Ramos (cell line): ENCODE results near the gene KLHL40.

Source experiments
- in situ Hi-C: fragments of 300-500 bp; cut with MboI; formaldehyde crosslinking; loops from one replicate; pipeline ENCODE4 v1.14.3; 2022; ENCODE audit warnings: low sequenced_read_pairs; ENCODE audit not compliant: unreplicated experiment

KLHL40 gene

GRCh38 chr3:42667523-42668412, 17.6 kb upstream of the KLHL40 start:
- in situ Hi-C loops: no loop called here

GRCh38 chr3:42668413-42668760, 16.9 kb upstream of the KLHL40 start:
- in situ Hi-C loops: no loop called here

DNA sequence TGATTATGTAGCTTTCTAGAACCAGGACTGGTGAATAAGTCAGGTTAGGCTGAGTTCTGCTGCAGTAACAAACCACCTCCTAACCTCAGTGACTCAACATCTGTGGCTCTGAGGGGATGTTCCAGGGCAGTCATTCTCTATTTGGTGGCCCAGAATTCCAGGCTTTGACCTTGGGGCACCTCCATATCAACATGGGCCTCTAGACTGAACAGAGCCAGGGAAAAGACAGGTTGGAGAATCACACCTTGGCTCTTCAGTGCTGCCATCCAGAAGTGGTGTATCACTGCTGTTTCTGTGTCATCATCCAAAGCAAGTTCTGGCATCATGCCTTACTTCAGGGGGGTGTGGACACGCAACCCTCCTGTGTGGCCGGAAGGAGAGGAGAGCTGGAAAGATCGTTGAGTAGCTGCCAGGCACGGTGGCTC, 16.5 kb upstream of the KLHL40 start:
- in situ Hi-C loops: no loop called here

GRCh38 chr3:42670051-42670576, 15.2 kb upstream of the KLHL40 start:
- in situ Hi-C loops: no loop called here

GRCh38 chr3:42670670-42671069, 14.7 kb upstream of the KLHL40 start:
- in situ Hi-C loops: no loop called here

DNA sequence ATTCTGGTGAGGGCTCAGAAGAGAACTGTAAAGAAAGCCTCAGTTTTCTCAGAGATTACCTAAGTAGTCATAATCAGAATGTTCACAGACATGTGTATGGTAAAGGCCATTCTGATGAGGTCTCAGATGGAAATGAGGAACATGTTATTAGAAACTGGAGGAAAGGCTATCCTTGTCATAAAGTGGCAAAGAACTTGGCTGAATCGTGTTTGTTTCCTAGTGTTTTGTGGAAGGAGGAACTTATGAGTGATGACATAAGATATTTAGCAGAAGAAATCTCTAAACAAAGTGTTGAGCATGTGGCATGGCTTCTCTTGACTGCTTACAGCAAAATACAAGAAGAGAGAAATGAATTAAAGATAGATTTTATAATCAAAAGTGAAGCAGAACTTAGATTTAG, 12.8 kb upstream of the KLHL40 start:
- in situ Hi-C loops: no loop called here

GRCh38 chr3:42673082-42673481, 12.3 kb upstream of the KLHL40 start:
- in situ Hi-C loops: no loop called here

- in situ Hi-C loops: no loop called here
Measured at GRCh38 chr3:42674146-42674545, 11.2 kb upstream of the KLHL40 start.

DNA sequence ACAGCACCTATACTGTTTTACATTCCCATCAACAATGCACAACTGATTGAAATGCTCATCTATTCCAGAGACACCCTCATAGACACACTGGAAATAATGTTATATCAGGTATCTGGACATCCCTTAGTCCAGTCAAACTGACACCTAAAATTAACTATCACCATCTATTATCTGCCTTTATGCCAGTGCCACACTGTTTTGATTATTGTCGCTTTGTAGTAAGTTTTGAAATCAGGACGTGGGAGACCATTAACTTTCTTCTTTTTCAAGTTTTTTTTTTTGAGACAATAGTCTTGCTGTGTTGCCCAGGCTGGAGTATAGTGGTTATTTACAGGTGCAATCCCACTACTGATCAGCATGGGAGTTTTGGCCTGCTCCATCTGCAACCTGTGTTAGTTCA, 9.4 kb upstream of the KLHL40 start:
- in situ Hi-C loops: no loop called here

DNA sequence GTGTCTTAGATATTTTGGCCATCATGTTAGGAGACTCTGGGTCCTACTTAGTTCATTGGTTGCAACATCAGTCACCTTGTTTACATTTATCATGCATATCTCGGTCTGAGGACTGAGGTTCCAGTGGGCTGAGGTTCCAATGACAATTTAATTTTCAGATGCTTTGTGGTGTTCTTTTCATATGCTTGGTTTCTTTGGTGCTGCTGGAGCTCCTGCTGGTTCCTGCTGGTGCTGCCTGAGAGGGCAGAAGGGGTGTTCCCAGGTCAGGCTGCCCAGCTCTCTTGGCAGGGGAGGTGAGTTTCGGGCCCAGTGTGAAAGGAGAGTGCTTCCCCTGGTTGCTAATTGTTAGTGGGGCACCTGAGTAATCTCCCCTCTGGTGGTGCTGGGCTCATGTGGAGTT, 6.9 kb upstream of the KLHL40 start:
- in situ Hi-C loops: no loop called here

GRCh38 chr3:42680271-42680670, 5.1 kb upstream of the KLHL40 start:
- in situ Hi-C loops: no loop called here

GRCh38 chr3:42680806-42681205, 4.5 kb upstream of the KLHL40 start:
- in situ Hi-C loops: no loop called here

DNA sequence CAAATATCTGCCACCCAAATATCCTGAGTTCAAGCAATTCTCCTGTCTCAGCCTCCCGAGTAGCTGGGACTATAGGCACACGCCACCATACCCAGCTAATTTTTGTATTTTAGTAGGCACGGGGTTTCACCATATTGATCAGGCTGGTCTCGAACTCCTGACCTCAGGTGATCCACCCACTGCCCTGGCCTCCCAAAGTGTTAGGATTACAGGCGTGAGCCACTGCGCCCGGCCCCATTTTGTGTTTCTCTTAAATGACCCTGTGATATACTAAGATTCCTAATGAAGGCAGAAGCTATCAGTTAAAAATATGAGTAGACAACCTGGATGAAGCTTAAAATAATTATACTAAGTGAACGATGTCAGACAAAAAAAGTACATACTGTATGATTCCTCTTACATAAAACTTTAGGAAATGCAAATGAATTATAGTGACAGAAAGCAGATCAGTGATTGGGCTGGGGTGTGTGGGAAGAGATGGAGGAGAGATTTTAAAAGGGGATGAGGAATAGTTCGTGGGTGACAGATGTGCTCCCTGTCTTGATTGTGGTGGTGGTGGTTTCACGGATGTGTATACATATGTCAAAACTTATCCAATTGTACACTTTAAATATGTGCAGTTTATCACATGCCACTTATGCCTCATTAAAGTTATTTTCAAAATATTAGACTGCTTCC, 3.8 kb upstream of the KLHL40 start:
- in situ Hi-C loops: no loop called here

DNA sequence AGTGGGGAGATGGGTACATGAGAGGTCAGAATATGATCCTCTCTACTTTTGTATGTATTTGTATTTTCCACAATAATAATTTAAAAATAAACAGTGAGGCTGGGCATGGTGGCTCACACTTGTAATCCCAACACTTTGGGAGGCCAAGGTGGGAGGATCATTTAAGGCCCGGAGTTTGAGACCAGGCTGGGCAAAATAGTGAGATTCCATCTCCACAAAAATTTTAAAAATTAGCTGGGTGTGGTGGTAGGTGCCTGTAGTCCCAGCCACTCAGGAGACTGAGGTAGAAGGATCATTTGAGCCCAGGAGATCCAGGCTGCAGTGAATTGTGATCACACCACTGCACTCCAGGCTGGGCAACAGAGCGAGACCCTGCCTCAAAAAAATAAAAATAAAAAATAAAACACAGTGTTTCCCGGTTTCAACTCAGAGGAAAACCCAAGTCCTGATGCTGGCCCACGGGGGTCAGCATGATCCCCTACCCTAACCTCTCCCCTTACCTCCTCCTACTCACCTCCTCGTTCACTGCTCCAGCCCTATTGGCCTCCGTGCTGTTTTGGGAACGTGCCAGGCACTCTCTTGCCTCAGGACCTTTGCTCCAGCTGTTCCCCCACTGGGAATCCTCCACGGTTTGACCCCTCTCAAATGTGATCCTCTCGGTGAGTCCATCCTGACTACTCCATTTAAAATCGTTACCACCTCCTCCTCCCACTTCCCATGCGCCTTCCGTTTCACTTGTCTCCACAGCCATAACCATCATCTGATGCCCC, 2.9 kb upstream of the KLHL40 start:
- in situ Hi-C loops: no loop called here

DNA sequence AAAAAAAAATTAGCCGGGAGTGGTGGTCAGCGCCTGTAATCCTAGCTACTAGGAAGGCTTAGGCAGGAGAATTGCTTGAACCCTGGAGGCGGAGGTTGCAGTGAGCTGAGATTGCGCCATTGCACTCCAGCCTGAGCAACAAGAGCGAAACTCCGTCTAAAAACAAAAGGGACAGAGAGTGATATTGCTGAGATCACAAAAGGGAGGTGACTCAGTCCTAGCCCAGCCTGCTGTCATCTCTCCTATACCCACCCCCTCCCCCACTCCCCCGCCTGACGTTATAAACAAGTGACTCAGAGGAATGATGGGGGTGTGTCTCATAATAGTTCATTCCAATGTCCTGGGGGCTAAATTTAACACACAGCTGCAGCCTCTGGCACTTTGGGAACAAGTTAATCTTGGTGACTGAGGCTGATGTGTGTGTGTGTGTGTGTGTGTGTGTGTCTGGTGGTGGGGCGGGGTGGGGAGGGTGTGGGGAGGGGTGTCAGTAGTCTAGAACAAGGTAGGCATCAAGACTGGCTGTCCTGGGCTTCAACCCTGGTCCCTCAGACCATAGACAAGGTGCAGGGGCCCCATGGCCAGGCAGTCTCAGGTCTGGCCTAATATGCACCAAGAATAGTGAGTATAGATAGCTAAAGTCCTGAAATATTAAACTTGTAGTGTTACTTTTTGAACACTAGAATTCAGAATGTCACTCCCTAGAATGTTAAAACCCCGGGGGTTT, 1.3 kb upstream of the KLHL40 start:
- in situ Hi-C loops: no loop called here

DNA sequence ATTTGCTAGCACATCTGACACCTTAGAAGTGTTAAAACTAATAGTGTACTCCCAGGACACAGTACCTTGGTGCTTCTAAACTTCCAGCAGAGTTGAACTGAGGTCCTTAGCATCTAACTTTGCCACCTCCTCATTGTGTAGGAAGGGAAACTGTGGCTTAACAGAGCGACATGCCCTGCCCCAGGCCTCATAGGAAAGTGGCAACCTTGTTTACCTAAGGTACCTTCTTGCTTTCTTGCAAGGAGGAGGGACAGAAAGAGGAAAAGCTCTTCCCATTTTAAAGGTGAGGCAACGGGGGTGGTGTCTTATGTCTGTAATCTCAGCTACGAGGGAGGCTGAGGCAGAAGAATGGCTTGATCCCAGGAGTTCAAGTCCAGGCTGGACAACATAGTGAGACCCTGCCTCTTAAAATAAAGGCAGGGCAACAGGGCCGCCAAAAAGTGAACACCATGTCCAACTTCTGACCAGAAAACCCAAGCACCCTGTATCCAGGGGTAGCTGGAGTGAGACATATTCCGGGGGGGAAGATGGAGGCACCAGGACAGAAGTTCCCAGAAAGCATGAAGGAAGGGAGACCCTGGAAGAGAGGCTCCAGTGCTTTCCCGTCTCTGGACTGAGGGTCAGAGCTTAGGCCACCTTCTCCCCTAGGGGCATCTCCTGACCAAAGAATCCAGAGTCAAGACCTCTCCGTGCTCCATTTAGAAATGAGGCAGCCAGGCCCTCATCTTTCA, 540 bp upstream of the KLHL40 start:
- in situ Hi-C loops: no loop called here

DNA sequence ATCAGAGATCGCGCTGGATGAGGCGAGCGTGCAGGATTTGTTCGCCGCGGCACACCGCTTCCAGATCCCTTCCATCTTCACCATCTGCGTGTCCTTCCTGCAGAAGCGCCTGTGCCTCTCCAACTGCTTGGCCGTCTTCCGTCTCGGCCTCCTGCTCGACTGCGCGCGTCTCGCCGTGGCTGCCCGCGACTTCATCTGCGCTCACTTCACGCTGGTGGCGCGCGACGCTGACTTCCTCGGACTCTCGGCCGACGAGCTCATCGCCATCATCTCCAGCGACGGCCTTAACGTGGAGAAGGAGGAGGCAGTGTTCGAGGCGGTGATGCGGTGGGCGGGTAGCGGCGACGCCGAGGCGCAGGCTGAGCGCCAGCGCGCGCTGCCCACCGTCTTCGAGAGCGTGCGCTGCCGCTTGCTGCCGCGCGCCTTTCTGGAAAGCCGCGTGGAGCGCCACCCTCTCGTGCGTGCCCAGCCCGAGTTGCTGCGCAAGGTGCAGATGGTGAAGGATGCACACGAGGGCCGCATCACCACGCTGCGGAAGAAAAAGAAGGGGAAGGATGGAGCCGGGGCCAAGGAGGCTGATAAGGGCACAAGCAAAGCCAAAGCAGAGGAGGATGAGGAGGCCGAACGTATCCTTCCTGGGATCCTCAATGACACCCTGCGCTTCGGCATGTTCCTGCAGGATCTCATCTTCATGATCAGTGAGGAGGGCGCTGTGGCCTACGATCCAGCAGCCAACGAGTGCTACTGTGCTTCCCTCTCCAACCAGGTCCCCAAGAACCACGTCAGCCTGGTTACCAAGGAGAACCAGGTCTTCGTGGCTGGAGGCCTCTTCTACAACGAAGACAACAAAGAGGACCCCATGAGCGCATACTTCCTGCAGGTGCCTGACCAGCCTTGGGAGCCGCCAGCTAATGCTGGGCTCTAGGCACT, 819 bp downstream of the KLHL40 start:
- in situ Hi-C loops: no loop called here

- in situ Hi-C loops: no loop called here
Measured at GRCh38 chr3:42686832-42687650, 1.7 kb downstream of the KLHL40 start.
